Uterus (tissue), 4 donors: Measurements from ENCODE around the gene SLC51B. TPM values are rescaled to one million over a fixed set of nuclear protein-coding genes. Genes with fewer than 3 reads are reported as not detected.

Source experiments
- DNase-seq, 2 donors: peaks; one replicate each; pipeline ENCODE4 v3.0.0-alpha.2; 2019 to 2020
- H3K27ac ChIP-seq, 2 donors: fragments of 200-600 bp; sonication (generic); 1 replicate in 1 of 2; 2 replicates in 1 of 2; pipeline ENCODE4 v1.5.1; 2016 to 2018
- H3K27me3 ChIP-seq, 2 donors: fragments of 200-600 bp; sonication (generic); one replicate each; pipeline ENCODE4 v1.5.1; 2018 to 2019; ENCODE audit warnings: control low read depth in 1 of 2
- H3K36me3 ChIP-seq, 2 donors: fragments of 200-600 bp; sonication (generic); one replicate each; pipeline ENCODE4 v1.5.1; 2019; ENCODE audit warnings: control low read depth in 1 of 2
- H3K4me1 ChIP-seq, 2 donors: fragments of 200-600 bp; sonication (generic); one replicate each; pipeline ENCODE4 v1.5.1; 2018 to 2019; ENCODE audit warnings: control low read depth in 1 of 2
- H3K4me3 ChIP-seq, 2 donors: fragments of 200-600 bp; sonication (generic); 1 replicate in 1 of 2; 2 replicates in 1 of 2; pipeline ENCODE4 v1.5.1; 2018 to 2019; ENCODE audit warnings: mild to moderate bottlenecking in 1 of 2
- H3K9me3 ChIP-seq, 2 donors: fragments of 200-600 bp; sonication (generic); one replicate each; pipeline ENCODE4 v1.5.1; 2019; ENCODE audit warnings: control low read depth in 1 of 2
- POLR2A ChIP-seq, 2 donors: fragments of 450-650 bp; IDR thresholded peaks; one replicate each; pipeline ENCODE4 v1.6.1; 2016; ENCODE audit warnings: antibody characterized with exemption in 2 of 2, mild to moderate bottlenecking in 1 of 2, moderate library complexity in 1 of 2
- intact Hi-C: fragments of 100-400 bp; cut with DNase I; formaldehyde crosslinking; loops from one replicate; pipeline ENCODE4 v1.15.1; 2023; ENCODE audit warnings: low total_unique reads
- total RNA-seq, 4 donors: library from RNA; depleted of rRNA in 3 of 4; stranded (reverse); fragments of >200 nt in 3 of 4; gene quantifications; one replicate each; pipeline versions ENCODE4 v1.1.0 to v1.2.4, GENCODE V29; 2014 to 2023
- TF ChIP-seq, protein P1 (sequence below), 4 experiments: fragments of 200-600 bp in 2 of 4; fragments of 450-650 bp in 2 of 4; sonication (generic) in 2 of 4; IDR thresholded peaks; one replicate each; pipeline ENCODE4 v1.5.1; 2016 to 2019; ENCODE audit warnings: antibody characterized with exemption in 4 of 4, mild to moderate bottlenecking in 2 of 4, moderate library complexity in 1 of 4
- donor health status: DM: yes; HTN: yes; CAD: no.

SLC51B gene
- total RNA-seq, 4 donors from 2014 or later, result not detected

DNA sequence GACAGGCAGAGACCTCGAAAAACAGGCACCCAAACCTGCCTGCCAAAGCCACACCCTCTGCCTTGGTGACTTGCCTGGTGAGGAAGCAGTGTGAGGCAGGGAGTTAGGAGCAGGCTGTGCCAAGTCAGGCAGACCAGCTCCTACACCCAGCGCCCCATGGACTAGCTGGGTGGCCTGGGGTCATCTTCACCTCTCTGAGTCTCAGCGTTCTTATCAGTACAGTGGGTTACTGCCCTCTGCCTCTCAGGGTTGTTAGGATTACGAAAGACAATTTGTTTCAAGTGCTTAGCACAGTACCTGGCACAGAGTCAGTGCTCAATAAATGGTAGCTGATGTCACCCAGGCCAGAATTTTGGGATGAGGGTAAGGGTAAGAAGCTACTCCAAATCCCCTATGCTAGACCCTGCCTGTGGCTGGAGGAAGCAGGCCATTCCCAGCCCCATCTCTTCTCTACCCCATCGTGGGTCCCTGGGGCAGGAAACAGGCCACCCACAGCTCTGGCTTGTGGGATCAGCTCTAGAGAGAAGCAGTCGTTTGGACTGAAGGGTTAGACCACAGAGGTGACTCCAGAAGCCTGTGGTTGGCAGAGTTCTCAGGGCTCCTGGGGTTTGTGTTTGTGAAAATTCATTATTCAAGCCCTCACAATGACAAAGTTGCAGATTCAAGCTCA lies 10.1 kb downstream of the SLC51B start:
- H3K27me3 ChIP-seq, result no peaks in the 10 kb centered on the region
- no peaks in the 10 kb centered on the region for H3K36me3 ChIP-seq
- DNase-seq, result peak; percentile 51 to 52
- no peak overlapping the region for H3K4me3 ChIP-seq
- peaks cover 3 to 11% of the 10 kb centered on the region in 2 donors for H3K4me1 ChIP-seq
- peak overlapping the region; percentile 65 to 67 for H3K27ac ChIP-seq
- TF ChIP-seq, protein P1, sequence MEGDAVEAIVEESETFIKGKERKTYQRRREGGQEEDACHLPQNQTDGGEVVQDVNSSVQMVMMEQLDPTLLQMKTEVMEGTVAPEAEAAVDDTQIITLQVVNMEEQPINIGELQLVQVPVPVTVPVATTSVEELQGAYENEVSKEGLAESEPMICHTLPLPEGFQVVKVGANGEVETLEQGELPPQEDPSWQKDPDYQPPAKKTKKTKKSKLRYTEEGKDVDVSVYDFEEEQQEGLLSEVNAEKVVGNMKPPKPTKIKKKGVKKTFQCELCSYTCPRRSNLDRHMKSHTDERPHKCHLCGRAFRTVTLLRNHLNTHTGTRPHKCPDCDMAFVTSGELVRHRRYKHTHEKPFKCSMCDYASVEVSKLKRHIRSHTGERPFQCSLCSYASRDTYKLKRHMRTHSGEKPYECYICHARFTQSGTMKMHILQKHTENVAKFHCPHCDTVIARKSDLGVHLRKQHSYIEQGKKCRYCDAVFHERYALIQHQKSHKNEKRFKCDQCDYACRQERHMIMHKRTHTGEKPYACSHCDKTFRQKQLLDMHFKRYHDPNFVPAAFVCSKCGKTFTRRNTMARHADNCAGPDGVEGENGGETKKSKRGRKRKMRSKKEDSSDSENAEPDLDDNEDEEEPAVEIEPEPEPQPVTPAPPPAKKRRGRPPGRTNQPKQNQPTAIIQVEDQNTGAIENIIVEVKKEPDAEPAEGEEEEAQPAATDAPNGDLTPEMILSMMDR (IDR thresholded peaks at IDR 0.05), result no peak
- TF ChIP-seq POLR2A (IDR thresholded peaks at IDR 0.05), result no peak
- H3K9me3 ChIP-seq, result no peaks in the 10 kb centered on the region
- intact Hi-C loops, result no loop called here

DNA sequence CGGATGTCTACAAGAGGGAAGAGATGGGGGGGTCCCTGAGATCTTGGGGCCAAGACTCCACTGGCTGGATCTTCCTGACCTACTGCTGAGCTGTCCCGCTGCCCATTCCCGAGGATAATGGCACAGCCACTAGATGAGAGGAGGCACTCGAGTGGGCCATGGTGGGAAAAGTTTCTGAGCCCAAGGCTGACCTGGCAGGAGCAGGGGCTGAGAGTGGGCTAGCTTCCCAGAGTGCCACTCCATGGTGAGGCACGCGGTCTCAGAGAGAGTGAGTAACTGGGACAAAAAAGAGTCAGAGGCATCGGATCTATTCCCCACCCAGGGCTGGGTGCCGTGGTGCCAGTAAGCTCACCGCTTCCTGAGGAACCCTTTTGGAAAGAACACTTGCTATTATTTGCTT lies 10.9 kb downstream of the SLC51B start:
- intact Hi-C loops, result no loop called here
- TF ChIP-seq POLR2A (IDR thresholded peaks at IDR 0.05), result no peak
- TF ChIP-seq, protein P1 (IDR thresholded peaks at IDR 0.05), result no peak
- no peaks in the 10 kb centered on the region for H3K27me3 ChIP-seq
- H3K36me3 ChIP-seq, result no peaks in the 10 kb centered on the region
- H3K4me3 ChIP-seq, result no peak overlapping the region
- peak overlapping the region; percentile 65 to 67 for H3K27ac ChIP-seq
- H3K9me3 ChIP-seq, result no peaks in the 10 kb centered on the region
- no peak for DNase-seq
- peaks cover 3 to 11% of the 10 kb centered on the region in 2 donors for H3K4me1 ChIP-seq

DNA sequence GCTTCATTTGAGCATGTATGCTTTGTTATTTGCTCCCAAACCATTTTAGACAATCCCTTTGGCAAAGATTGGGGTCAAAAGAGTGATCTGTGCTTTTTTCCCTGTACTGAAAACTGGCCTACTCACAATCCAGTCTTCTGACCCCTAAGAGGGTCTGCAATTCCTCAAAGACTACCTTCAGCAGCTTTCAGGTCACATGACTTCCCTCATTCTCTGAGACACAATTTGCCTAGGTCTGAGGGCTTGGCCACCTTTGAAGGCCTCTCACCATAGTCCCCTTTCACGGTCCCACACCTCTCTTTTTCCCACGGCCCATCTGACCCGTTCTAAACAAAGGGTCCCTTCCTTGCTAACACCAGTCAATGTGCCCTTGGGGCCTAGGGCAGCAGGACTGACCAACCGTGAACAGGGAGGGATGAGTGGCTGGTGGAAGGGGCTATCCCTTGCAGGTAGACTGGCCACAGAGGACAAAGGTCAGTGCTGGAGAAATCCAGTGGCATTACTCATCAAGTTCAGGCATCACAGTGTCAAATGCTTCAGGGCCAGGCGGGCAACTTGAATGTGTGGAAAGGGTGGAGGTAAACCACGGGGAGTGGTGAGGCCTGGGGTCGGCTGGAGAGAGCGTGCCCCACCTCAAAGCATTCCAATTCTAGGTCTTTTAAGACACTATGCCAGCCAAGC lies 11.8 kb downstream of the SLC51B start:
- no peaks in the 10 kb centered on the region for H3K9me3 ChIP-seq
- no peak for DNase-seq
- no peaks in the 10 kb centered on the region for H3K36me3 ChIP-seq
- H3K4me3 ChIP-seq, result no peak overlapping the region
- no peaks in the 10 kb centered on the region for H3K27me3 ChIP-seq
- peak overlapping the region in 1 of 2 donors; percentile 67 for H3K27ac ChIP-seq
- TF ChIP-seq, protein P1 (IDR thresholded peaks at IDR 0.05), result no peak
- TF ChIP-seq POLR2A (IDR thresholded peaks at IDR 0.05), result no peak
- H3K4me1 ChIP-seq, result peaks cover 3 to 11% of the 10 kb centered on the region in 2 donors
- intact Hi-C loops, result no loop called here

DNA sequence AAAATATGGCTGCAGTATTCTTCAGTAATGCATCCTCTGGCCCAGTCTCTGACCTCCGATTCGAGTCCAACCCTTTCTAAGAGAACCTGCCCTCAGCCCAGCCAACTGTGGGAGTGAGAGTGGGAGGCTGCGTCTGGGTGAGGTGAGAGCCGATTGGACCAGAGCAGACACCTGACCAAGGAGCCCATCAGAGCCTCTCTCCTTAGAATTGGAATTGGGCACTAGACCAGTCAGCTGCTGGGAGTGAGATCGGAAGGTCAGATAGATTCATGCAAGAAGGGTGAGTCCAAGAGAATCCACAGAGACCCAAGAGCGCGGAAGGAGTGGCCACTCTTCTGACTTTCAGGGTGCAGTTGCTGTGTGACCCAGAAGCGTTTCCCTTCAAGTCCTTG lies 12.4 kb downstream of the SLC51B start:
- intact Hi-C loops, result no loop called here
- DNase-seq, result no peak
- Histone ChIP-seq H3K9me3 (no peaks in the 10 kb centered on the region), H3K4me3 (no peak overlapping the region), H3K36me3 (no peaks in the 10 kb centered on the region), H3K27ac (peak overlapping the region in 1 of 2 donors; percentile 67), H3K4me1 (peaks cover 3 to 11% of the 10 kb centered on the region in 2 donors), H3K27me3 (no peaks in the 10 kb centered on the region)
- no peak for TF ChIP-seq POLR2A (IDR thresholded peaks at IDR 0.05)
- TF ChIP-seq, protein P1 (IDR thresholded peaks at IDR 0.05), result no peak
